Epidermal melanocyte (primary cell): ENCODE data around the gene SNX24.

Experiments used
- DNase-seq: peaks from one replicate; pipeline ENCODE4 v3.0.0; 2011; ENCODE audit warnings: low spot score; ENCODE audit not compliant: insufficient read length

SNX24 gene

DNA sequence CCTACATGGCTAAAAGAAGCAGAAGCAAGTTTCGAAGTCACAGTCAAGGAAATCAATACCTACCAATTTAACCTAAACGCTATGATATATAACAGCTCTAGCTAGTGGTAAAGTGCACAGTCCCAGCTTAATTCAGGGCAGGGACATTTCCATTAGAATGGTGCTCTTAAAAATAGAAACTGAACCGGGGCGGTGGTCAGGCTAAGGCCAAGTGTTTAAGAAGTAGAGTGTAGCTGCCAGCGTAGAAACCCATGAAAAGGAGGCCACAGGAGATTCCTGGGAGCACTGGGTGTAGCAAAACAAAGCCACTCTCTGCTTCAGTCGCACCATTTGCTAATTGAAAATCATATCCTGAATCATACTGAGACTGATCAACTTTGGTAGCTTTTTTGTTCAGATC, 162.3 kb downstream of the SNX24 start:
- no peak for DNase-seq

DNA sequence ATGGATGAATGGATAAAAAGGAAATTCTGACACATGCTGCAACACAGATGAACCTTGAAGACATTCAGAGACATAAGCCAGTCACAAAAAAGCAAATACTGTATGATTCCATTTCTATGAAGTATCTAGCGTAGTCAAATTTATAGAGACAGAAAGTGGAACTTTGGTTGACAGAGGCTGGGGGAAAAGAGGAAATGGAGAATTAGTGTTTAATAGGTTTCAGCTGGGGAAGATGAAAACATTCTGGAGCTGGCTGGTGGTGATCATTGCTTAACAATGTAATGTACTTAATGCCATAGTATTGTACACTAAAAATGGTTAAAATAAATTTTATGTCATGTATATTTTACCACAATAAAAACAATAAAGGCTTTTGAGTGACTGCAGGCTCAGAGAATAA, 166.9 kb downstream of the SNX24 start:
- DNase-seq, result no peak

DNA sequence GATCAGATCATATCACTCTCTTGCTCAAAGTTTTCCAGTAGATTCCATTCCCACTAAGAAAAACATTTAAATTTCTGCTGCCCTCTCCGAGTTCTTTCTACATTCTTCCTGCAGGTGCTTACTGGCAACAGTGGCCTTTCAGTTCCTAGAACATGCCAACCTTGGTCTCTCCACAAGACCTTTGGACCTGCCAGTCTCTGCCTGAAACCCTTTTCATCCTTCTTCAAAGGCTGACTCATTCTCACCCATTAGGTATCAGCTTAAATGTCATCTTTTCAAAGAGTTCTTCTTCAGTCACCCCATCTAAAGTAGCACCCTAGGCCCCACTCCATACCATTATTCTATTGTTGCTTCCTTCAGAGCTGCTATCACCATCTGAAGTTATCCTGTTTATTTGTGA, 169.3 kb downstream of the SNX24 start:
- no peak for DNase-seq

DNA sequence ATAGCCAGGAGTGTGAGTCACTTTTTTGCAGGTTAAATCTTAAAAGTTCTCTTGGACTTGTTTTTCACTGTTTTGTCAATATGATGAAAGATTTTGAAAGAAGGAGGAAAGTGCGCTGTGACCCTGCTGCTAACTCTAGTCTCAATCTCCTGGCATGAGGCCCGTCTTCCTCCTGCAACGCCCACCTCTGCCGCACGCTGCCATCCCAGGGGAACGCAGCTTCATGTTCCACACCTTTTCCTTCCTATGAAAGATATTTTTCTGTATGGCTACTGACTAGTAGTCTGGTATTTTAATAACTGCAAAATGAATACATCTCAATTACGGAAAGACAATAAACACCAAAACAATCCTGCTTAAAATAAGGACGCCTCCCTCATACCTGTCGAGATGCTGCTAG, 182.8 kb downstream of the SNX24 start:
- no peak for DNase-seq

DNA sequence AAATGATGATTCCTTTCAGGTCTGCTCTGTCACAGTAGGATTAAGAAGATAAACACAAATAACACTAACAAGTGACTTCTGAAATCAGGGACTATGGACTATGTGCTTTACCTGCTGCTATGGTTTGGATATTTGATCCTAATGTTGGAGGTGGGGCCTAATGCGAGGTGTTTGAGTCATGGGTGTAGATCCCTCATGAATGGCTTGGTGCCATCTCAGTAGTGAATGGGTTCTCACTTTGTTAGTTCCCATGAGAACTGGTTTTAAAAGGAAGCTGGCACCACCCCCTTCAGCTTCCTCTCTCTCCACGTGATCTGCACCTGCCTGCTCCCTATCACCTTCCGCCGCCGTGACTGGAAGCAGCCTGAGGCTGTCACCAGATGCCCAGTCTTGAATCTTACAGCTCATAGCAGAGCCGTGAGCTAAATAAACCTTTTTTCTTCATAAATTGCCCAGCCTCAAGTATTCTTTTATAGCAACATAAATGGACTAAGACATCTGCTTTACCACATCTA, 187.8 kb downstream of the SNX24 start:
- no peak for DNase-seq

DNA sequence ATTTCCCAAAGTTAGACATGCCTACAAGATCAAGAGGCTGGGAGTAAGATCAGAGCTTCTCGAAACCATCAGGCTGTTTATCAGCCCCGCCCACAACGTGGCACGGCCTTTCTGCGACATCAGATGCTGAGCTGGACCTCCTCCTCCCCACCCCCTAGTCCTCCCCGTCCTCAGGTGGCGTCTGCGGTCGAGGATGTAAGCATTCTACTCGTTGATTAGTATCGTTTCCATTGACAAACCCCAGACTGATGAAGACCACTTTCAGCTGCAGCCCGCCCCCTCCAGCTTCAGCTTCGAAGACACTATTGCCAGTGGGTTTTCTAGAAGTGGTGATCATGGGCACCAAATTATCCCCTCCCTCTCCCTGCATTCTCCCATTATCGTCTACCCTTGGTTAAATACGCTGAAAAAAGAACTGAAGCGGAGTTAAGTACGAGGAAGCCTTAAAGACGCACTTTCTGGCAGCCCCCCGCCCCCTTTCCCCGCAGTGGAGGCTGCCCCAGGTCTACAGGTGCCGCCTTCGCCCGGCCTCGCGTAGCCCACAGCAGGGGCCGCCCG, 190.0 kb downstream of the SNX24 start:
- DNase-seq, result no peak

DNA sequence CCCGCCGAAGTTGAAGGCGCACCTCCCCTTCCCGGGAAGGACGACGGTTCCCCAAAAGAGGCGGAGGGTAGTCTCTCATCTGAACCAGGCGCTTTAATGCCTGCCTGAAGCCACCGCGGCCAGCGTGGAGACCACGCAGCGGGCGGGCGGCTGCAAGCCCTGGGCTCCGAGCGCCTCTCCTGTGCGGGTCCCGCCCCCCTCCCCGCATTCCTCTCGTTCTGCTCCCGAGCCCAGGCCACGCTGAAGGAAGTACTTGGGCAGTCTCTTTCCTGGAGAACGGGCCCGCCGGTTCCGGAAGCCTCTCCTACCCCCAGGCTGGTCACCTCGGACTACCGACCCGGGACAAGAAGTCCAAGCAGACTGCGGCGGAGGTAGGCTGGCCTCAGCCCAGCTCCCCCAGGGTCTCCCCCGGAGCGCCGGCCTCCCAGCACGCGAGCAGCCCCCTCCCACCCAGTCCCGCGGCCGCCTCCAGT, 190.5 kb downstream of the SNX24 start:
- peak; percentile 31 for DNase-seq

DNA sequence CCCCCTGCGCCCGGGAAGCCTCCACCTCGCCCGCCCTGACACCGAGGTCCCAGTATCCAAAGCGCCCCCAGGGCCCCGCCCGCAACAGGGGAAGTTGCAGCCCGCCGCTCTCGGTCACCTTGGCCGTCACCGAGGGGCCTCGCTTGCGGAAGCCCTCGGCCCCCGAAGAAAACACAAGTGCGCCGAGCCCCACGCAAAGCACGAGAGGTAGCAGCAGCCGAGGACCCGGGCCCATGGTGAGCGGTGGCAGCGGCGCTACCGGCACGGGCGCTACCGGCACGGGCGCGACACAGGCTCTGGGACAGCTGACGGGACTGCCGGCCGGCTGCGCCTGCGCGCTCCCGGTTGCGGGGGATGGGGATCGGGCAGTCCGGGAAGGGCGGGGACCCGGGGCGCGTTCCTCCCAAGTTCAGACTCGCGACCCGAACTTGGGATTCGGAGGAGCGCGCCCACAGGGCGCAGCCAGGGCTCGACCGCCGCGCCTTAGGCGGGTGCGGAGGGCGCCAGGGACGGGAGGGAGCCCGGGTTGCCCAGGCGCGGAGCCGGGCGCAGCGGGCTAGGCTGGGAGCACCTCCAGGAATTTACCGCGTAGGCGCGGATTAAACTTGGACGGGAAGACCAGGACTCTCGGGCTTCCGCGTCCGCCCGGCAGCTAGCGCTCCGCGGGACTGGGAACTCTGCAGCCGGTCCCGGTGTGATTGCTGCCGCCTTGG, 191.1 kb downstream of the SNX24 start, which contains the start of gene PPIC:
Gene PPIC (minus strand): TSS at position 335 of the 713 bp plus-strand sequence. CDS start 100 bp downstream, at position 235.
- peak; percentile 87 for DNase-seq

DNA sequence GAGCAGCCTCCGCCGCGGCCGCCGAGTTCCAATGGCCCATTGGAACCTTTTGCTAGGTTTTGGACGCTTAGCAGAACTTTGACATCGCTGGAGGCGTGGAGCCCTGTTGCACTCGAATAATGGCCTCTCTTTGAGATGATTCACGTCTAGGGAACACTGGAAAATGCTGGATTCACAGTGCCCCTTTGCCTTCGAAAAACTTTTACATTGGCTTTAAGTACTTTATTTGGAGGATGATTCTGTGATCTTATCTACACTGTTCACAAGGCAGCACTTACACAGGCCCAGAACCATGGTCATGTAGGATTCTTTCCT, 191.6 kb downstream of the SNX24 start:
- DNase-seq, result no peak

DNA sequence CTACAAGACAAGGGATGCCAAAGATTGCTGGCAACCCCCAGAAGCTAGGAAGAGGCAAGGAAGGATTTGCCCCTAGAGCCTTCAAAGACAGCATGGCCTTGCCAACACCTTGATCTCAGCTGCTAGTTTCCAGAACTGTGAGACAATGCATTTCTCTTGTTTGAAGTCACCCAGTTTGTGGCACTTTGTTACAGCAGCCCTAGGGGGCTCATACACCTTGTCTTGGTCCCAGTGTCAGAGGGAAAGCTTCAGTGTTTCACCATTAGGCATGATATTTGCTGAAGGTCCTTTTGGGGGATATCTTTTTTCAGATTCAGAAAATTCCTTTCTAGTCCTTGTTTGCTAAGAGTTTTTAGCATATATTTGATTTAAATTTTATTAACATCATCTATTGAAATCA, 194.3 kb downstream of the SNX24 start:
- no peak for DNase-seq

DNA sequence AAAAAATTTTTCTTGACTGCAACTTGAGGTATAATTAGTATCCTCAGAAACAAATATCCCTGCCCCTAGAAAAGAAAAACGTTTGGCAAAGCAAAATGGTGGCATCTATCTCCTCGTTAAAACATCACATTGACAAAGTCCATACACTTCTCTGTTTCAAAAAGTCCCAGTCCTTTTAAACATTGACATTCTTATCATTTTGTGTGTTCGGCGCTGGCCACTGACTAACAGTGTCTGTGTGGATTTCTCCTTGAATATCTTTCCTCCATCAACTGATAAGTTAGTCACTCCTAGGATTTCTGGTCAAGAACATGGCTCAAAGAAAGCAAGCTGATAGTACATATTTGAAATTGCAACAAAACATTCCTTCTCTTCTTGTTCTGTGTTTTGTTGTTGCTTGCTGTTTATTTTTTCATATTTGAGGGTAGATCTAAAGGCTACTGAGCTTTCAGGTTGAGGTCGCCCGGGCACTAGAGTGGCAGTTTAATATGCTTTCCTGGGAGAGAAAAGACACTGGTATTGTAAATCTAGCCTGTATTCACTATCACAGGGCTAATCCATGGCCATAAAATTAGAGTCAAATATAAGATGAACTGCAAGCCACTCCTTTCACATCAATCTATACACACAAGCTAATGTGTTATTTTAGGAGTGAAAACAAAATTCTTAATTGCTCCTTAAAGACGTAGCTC, 199.7 kb downstream of the SNX24 start:
- DNase-seq, result no peak

DNA sequence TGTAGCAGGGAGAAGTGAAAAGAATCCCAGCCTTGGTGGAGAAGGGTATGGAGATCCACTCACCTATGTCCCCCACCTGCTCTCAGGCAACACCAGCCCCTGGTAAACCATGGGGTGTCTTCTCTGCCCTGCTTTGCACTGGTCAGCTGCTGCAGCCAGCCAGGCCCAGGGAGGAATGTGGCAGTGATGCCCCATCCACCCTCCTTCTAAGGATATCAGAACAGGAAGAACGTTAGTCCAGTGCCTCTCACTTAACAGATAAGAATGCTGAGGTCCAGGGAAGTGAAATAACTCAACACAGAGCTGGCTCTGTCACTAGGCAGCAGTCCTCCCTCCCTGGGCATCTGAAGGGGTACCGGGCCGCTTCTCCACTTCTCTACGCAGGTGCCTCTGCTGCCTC, 200.8 kb downstream of the SNX24 start:
- DNase-seq, result no peak

DNA sequence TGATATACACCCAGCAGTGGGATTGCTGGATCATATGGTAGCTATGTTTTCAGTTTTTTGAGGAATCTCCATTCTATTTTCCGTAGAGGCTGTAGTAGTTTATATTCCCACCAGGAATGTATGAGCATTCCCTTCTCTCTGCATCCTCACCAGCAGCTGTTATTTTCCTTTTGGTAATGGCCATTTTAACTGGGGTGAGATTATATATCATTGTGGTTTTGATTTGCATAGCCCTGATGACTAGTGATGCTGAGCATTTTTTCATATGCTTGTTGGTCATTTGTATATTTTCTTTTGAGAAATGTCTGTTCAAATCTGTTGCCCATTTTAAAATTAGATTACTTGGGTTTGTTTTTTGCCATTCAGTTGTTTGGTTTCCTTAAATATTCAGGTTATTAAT, 202.3 kb downstream of the SNX24 start:
- DNase-seq, result no peak

DNA sequence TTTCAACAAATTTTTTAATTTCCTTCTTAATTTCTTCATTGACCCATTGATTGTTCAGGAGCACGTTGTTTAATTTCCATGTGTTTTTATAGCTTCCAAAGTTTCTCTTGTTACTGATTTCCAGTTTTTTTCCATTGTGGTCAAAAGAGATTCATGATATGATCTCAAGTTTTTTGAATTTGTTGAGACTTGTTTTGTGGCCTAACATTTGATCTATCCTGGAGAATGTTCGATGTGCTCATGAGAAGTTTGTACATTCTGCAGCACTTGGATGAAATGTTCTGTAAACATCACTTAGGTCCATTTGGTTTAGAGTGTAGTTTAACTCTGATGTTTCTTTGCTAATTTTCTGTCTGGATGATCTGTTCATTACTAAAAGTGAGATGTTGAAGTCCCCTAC, 205.8 kb downstream of the SNX24 start:
- no peak for DNase-seq
